Stimulated activated CD8-positive, alpha-beta memory T cell treated with anti-CD3 and anti-CD28 coated beads, Interleukin-7, amount 100 ng/mL, for 4 hours (primary cell): ENCODE measurements around the gene EPO.
"Not testable (repeated sequence)": the region's sequence is repeated elsewhere in the genome, so short reads cannot be mapped to it uniquely, and the experiment has no call there.

ENCODE experiments used
- DNase-seq, 2 donors: peaks; one replicate each; pipeline ENCODE4 v3.0.0-alpha.2; 2020; ENCODE audit warnings: low read depth in 2 of 2

Gene EPO

DNA sequence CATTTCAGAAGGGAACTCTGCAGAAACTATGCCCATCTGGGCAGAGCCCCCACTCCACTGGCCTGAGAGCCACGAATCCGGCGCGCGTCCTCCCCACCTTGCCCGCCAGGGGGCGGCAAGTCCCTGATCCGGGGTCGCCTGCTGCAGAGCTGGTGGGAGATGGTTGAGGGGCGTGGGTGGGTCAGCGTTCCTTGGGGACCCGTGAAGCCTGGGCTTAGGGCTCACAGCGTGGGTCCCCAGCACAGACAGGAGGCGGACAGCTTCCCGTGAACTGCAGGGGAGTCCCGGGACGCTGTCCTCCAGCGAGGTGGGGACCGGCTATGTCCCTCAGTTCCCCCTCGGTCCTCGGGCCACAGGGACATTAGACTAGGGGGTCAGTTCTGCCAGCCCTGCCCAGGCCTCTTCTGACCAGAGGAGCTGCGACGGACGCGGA is 14.9 kb upstream of the EPO start:
- peak; percentile 49 to 71 for DNase-seq

DNA sequence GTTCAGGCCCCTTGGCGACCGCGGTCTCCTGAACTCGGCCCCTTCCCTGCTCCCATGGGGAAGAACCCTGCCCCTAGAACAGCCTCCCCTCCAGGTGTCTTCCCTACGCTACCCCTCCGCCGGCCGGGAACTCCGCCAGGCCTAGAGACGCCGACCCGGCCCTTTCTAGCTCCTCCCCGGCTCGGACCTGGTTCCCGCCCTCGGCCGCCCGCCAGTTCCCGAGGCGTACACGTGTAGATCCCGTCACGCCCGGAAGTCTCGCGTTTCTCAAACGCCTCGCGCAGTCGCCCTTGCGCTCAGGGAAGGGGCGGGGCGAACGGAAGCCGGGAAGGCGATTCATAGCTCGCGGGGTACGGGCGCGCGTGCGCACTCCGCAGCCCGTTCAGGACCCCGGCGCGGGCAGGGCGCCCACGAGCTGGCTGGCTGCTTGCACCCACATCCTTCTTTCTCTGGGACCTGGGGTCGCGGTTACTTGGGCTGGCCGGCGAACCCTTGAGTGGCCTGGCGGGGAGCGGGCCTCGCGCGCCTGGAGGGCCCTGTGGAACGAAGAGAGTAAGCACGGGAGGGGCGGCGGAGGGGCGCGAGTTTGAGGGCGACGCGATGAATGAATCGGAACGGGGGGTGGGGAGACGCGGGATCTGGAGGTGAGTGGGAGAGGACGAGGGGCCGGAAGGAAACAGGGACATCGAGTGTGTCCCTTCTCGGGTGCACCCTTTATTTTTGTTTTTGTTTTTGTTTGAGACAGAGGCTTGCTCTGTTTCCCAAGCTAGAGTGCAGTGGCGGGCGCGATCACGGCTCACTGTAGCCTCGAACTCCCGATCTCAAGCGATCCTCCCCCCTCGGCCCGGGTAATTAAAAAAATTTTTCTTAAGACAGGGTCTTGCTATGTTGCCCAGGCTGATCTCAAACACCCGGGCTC is 14.3 kb upstream of the EPO start, which contains the start of gene POP7:
POP7 (plus strand) TSS at position 369 of the 919 bp plus-strand sequence. CDS start 710 bp downstream, outside the sequence.
- peak; percentile 97 to 98 for DNase-seq

DNA sequence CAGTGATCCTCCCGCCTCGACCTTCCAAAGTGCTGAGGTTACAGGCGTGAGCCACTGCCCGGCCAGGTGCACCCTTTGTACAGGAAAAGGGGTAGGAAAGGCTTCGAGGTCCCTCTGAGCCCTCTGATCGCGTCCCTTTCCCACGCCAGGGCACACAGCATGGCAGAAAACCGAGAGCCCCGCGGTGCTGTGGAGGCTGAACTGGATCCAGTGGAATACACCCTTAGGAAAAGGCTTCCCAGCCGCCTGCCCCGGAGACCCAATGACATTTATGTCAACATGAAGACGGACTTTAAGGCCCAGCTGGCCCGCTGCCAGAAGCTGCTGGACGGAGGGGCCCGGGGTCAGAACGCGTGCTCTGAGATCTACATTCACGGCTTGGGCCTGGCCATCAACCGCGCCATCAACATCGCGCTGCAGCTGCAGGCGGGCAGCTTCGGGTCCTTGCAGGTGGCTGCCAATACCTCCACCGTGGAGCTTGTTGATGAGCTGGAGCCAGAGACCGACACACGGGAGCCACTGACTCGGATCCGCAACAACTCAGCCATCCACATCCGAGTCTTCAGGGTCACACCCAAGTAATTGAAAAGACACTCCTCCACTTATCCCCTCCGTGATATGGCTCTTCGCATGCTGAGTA is 13.5 kb upstream of the EPO start:
- no peak for DNase-seq

DNA sequence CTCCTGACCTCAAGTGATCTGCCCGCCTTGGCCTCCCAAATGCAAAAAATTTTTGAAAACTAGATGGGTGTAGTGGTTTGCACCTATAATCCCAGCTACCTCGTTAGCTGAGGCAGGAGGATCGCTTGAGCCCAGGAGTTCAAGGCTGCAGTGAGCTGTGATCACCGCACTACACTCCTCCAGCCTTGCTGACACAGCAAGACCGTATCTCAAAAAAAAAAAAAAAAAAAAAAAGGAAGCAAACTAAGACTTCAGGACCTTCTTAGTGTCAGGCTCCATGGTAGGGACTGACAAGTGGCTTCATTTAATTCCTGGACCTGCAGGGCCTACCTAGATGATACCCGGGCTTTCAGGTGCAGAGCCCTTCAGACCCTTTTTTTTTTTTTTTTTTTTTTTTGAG is 11.9 kb upstream of the EPO start:
- no peak for DNase-seq

DNA sequence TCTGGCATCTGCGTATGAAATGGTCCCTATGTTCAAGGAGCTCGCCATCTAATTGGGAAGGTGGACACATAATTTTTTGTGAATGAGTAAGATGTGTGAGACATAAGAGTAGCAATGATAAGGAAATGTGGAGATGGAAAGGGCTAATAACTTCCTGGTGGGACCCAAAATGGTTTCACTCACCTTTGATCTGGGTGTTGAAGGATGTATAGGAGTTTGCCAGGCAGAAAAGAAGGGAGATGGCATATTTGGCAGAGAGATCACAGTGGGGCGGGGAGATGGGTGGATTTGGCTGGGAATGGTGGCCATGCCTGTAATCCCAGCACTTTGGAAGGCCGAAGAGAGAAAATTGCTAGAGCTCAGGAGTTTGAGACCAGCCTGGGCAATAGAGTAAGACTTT is 9.8 kb upstream of the EPO start:
- no peak for DNase-seq

DNA sequence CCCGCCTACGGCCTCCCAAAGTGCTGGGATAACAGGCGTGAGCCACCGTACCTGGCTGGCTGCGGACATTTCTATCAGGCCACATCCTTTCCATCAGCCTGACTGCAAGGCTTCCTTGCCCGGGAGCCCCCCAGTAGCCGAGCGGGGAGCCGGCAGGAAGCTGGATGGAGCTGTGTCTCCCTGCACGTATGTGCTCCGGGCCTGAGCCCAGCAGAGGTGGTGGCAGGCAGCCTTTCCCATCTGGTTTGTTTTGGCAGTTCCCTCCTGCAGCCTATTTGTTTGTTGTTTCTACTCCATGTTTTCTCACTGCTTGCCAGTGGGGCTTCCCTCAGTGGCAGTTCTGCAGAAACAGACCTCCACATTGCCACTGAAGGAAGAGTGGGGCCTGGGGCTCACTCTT is 8.9 kb upstream of the EPO start:
- no peak for DNase-seq

DNA sequence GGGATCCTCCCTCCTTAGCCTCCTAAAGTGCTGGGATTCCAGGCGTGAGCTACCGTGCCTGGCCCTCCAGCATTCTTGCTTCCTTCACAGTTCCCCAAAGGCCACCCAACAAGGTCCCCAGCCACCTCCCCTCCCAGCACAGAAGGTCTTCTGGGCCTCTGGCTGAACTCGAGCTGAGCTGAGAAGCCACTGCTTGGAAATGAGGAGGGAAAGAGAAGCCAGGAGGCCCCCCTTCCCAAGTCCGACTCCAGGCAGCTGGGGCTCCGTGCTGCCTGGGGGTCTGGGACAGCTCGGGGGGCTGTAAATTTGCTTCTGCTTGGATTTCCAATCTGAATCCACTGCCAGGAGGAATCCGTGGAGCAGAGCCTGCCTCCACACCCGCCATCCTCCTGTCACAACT is 5.5 kb upstream of the EPO start:
- DNase-seq = no peak

DNA sequence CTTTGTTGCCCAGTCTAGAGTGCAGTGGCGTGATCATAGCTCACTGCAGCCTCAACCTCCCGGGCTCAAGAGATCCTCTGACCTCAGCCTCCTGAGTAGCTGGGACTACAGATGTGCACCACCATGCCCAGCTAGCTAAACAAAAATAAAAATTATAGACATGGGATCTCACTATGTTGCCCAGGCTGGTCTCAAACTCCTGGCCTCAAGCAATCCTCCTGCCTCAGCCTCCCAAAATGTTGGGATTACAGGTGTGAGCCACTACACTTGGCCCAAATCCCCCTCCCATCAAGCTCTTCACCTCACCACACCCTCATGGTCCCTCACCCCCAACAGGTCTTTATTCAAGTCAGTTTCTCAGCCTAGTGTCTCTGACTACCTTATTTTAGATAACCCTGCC is 3.2 kb upstream of the EPO start:
- not testable (repeated sequence) for DNase-seq

DNA sequence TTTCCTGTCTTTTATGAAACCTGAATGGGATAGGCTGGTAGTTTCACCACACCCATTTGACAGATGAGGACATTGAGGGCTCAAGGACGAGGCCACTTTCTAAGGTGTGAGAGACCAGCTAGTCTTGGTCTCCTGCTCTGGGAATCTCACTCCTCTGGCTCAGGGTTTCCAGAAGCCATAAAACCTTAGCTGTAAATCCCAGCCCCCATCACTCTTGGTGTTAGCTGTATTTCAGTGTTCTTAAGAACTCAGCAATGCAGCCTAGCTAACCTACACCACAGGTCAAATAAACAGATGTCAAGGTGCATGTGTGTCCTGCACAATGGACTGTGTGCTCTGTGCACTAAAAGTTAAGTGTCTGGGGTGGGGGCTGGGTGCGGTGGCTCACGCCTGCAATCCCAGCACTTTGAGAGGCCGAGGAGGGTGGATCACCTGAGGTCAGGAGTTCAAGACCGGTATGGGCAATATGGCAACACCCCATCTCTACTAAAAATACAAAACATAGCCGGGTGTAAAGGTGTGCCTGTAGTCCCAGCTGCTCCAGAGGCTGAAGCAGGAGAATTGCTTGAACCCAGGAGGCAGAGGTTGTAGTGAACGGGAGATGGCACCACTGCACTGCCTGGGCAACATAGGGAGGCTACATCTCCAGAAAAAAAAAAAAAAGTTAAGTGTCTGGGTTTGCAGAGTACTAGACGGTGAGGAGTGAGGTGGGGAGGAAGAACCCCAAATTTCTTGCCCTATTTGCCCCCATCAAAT is 567 bp upstream of the EPO start:
- DNase-seq = no peak

DNA sequence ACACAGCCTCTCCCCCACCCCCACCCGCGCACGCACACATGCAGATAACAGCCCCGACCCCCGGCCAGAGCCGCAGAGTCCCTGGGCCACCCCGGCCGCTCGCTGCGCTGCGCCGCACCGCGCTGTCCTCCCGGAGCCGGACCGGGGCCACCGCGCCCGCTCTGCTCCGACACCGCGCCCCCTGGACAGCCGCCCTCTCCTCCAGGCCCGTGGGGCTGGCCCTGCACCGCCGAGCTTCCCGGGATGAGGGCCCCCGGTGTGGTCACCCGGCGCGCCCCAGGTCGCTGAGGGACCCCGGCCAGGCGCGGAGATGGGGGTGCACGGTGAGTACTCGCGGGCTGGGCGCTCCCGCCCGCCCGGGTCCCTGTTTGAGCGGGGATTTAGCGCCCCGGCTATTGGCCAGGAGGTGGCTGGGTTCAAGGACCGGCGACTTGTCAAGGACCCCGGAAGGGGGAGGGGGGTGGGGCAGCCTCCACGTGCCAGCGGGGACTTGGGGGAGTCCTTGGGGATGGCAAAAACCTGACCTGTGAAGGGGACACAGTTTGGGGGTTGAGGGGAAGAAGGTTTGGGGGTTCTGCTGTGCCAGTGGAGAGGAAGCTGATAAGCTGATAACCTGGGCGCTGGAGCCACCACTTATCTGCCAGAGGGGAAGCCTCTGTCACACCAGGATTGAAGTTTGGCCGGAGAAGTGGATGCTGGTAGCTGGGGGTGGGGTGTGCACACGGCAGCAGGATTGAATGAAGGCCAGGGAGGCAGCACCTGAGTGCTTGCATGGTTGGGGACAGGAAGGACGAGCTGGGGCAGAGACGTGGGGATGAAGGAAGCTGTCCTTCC is 620 bp downstream of the EPO start:
- no peak for DNase-seq

DNA sequence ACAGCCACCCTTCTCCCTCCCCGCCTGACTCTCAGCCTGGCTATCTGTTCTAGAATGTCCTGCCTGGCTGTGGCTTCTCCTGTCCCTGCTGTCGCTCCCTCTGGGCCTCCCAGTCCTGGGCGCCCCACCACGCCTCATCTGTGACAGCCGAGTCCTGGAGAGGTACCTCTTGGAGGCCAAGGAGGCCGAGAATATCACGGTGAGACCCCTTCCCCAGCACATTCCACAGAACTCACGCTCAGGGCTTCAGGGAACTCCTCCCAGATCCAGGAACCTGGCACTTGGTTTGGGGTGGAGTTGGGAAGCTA is 1.2 kb downstream of the EPO start:
- no peak for DNase-seq

DNA sequence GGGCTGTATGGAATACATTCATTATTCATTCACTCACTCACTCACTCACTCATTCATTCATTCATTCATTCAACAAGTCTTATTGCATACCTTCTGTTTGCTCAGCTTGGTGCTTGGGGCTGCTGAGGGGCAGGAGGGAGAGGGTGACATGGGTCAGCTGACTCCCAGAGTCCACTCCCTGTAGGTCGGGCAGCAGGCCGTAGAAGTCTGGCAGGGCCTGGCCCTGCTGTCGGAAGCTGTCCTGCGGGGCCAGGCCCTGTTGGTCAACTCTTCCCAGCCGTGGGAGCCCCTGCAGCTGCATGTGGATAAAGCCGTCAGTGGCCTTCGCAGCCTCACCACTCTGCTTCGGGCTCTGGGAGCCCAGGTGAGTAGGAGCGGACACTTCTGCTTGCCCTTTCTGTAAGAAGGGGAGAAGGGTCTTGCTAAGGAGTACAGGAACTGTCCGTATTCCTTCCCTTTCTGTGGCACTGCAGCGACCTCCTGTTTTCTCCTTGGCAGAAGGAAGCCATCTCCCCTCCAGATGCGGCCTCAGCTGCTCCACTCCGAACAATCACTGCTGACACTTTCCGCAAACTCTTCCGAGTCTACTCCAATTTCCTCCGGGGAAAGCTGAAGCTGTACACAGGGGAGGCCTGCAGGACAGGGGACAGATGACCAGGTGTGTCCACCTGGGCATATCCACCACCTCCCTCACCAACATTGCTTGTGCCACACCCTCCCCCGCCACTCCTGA is 2.4 kb downstream of the EPO start:
- DNase-seq = no peak

DNA sequence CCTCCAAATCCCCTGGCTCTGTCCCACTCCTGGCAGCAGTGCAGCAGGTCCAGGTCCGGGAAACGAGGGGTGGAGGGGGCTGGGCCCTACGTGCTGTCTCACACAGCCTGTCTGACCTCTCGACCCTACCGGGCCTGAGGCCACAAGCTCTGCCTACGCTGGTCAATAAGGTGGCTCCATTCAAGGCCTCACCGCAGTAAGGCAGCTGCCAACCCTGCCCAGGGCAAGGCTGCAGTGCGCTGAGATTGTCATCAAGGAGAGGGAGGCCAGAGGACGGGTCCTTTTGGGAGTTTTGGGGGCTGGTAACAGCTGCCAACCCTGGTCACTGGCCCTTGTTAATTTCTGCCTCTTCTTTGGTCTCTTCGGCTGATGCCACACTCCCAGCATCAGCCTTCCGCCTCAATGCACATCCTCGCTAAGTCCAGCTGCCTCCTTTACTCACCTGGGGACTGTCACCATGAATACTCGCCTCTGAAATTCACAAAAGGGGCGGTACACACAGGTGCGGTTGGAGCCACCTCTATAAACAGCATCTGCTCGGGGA is 3.5 kb downstream of the EPO start:
- no peak for DNase-seq

DNA sequence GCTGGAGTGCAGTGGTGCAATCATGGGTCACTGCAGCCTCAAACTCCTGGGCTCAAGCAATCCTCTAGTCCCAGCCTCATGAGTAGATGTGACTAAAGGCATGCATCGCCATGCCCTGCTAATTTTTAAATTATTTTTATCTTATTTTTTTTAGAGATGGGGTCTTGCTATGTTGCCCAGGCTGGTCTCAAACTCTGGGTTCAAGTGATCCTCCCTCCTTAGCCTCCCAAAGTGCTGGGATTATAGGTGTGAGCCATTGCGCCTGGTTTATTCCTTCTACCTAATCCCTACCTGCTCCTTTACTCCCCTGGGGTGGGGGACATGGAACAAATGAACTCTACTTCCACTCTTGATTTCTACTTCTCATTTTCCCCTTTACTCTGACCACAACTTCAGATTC is 4.1 kb downstream of the EPO start:
- not testable (repeated sequence) for DNase-seq

DNA sequence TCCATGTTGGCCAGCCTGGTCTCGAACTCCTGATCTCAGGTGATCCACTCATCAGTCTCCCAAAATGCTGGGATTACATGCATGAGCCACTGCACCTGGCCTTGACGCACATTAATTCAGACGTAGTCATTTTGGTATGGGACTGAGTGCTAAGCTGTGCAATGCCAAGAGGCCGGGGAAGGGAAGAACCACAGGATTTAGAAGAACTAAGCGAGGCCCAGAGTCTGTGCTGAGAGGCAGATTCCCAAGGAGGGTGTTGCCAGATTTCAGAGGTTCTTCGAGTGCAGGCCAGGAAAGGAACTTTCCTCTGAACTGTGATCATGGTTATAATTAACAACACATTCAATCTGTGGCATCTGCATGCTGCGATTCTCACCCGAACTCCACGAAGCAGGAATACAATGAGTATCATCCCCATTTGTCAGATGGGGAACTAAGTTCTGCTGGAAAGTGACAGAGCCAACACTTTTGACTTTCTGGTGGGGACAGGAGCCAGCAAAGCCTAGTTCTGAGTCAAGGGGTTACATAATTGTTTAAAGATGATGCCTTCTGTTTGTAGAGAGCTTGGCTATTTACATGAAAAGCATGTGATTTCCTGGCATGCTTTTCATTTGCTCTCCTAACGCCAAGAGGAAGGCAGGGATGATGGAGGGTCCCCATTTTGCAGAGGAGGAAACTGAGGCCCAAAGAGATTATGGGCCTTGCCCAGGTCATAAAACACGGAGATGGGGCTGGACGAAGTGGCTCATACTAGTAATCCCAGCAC is 6.9 kb downstream of the EPO start:
- DNase-seq = no peak

DNA sequence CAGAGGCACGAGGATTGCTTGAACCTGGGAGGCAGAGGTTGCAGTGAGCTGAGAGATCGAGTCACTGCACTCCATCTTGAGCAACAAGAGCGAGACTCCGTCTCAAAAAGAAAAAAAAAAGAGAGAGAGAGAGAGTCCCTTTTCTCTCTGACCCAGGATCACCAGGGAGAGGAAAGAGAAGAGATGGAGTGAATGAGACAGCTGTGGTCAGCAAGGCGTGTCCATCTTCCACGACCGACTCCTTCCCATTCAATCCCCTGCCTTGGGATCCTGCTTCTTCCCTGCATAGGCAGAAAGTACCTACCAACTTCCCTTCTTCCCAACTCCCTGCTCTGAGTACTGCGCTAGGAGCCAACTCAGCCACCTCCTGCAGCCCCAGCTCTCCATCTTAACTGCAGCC is 7.9 kb downstream of the EPO start:
- no peak for DNase-seq

DNA sequence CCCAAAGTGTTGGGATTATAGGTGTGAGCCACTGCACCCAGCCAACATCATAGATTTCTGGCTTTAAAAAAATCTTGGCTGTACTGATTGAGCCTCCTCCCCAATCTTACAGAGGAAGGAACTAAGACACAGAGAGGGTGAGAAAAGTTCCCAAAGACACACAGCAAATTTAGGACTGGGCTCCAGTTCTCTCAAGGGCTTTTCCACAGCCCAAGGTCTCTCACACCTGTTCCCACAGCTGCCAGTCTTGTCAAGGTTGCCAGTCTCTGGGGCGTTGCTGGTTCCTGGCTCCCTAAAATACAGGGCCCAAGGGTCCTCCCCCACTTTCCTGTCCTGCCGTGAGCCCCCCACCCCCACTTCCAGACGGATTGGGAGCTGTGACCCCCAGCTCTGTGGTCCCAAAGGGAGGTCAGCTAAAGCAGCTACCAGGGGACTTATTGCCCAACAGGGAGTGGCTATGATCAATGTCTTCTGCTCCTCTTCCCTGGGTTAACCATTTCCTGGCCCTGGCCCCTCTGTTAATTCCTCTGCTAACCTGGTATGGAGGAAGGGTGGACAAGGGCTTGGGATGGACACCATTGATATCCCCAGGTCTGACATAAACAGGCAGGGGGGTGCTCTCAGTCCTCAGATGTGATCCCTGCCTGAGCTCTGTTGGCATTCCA is 10.0 kb downstream of the EPO start:
- no peak for DNase-seq

DNA sequence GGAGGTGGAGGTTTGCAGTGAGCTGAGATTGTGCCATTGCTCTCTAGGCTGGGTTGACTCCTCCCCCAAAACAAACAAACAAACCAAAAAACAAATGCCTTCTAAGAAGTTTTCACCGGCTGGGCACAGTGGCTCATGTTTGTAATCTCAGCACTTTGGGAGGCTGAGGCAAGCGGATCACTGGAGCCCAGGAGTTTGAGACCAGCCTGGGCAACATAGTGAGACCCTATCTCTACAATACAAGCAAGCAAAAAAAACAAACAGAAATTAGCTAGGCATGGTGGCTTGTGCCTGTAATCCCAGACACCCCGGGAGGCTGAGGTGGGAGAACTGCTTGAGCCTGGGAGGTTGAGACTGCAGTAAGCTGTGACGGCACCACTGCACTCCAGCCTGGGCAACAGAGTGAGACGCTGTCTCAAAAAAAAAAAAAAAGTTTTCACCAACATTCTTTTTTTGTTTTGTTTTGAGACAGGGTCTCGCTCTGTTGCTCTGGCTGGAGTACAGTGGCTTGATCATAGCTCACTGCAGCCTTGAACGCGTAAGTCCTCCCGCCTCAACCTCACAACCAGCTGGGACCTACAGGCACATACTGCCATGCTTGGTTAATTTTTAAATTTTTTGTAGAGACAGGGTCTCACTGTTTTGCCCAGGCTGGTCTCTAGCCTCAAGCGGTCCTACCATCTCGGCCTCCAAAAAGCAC is 11.8 kb downstream of the EPO start:
- no peak for DNase-seq

DNA sequence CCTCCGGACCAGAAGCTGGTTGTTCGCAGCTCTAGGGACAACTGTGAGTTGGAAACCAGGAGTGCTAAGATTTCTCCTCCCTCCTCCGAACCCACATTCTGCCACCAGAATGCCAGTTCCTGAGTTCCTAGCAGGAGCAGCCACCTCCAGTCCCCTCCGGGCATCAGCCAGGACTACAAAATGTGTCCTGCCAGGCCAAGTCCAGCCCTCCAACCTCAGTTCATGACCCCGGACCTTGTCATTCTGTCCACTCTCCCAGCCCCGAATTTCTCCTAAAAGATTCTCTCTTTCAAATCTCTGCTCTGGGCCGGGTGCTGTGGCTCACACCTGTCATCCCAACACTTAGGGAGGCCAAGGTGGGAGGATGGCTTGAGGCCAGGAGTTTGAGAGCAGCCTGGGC is 15.5 kb downstream of the EPO start:
- DNase-seq = no peak
